WTC11 (cell line): ENCODE results near the gene RSRP1. TPM values are rescaled to one million over a fixed set of nuclear protein-coding genes. Genes with fewer than 3 reads are reported as not detected.

ENCODE experiments used
- ATAC-seq: fragments of 200-7000 bp; cut with Tn5 transposase; 2 replicates; pipeline ENCODE4 v1.10.0; 2021; ENCODE audit warnings: mild to moderate bottlenecking, moderate library complexity
- CTCF ChIA-PET: fragments of 300-600 bp; sonication (Branson Sonifier 250); formaldehyde crosslinking; loops from one replicate; lab custom pipeline; 2021; ENCODE audit warnings: antibody characterized with exemption; lab: Charles Lee
- POLR2A ChIA-PET: fragments of 350-600 bp; sonication (Branson Sonifier 250); formaldehyde crosslinking; loops from one replicate; lab custom pipeline; 2021; ENCODE audit warnings: antibody characterized with exemption; lab: Charles Lee
- DNase-seq: peaks from one replicate; pipeline ENCODE4 v3.0.0; 2021; ENCODE audit warnings: low spot score
- H3K27ac Mint-ChIP-seq: 2 replicates; pipeline ENCODE4 v1.8.0; 2021; ENCODE audit warnings: mixed read lengths
- H3K27me3 Mint-ChIP-seq: 2 replicates; pipeline ENCODE4 v1.8.0; 2021; ENCODE audit warnings: low read depth, mild to moderate bottlenecking, moderate library complexity, mixed read lengths
- H3K36me3 Mint-ChIP-seq: 2 replicates; pipeline ENCODE4 v1.8.0; 2021; ENCODE audit warnings: mixed read lengths
- H3K4me1 Mint-ChIP-seq: 2 replicates; pipeline ENCODE4 v1.8.0; 2022; ENCODE audit warnings: mixed read lengths
- H3K4me3 Mint-ChIP-seq: 2 replicates; pipeline ENCODE4 v1.8.0; 2021; ENCODE audit warnings: mild to moderate bottlenecking, moderate library complexity, mixed read lengths
- H3K9me3 Mint-ChIP-seq: 2 replicates; pipeline ENCODE4 v1.8.0; 2021; ENCODE audit warnings: mixed read lengths
- ATF3 ChIP-seq: sonication (generic); formaldehyde crosslinking; conservative IDR thresholded peaks from 2 replicates; pipeline ENCODE4 v1.8.1; 2022; ENCODE audit warnings: mild to moderate bottlenecking, missing genetic modification reagents
- CBFB ChIP-seq: sonication (generic); formaldehyde crosslinking; IDR thresholded peaks from 2 replicates; pipeline ENCODE4 v1.8.1; 2022; ENCODE audit warnings: mild to moderate bottlenecking, low read depth, missing genetic modification reagents
- ETV6 ChIP-seq: sonication (generic); formaldehyde crosslinking; IDR thresholded peaks from 2 replicates; pipeline ENCODE4 v1.8.1; 2022; ENCODE audit warnings: mild to moderate bottlenecking, missing genetic modification reagents
- FOXK1 ChIP-seq: sonication (generic); formaldehyde crosslinking; IDR thresholded peaks from 2 replicates; pipeline ENCODE4 v1.8.0; 2022; ENCODE audit warnings: mild to moderate bottlenecking, moderate library complexity, missing genetic modification reagents
- FOXP4 ChIP-seq: sonication (generic); formaldehyde crosslinking; IDR thresholded peaks from 2 replicates; pipeline ENCODE4 v1.8.0; 2022; ENCODE audit warnings: mild to moderate bottlenecking, missing genetic modification reagents
- MLX ChIP-seq: sonication (generic); formaldehyde crosslinking; IDR thresholded peaks from 2 replicates; pipeline ENCODE4 v1.8.1; 2023; ENCODE audit warnings: mild to moderate bottlenecking, missing genetic modification reagents, moderate library complexity
- NR3C1 ChIP-seq: sonication (generic); formaldehyde crosslinking; conservative IDR thresholded peaks from 2 replicates; pipeline ENCODE4 v1.8.1; 2023; ENCODE audit warnings: low read depth, mild to moderate bottlenecking, missing genetic modification reagents
- RELA ChIP-seq: sonication (generic); formaldehyde crosslinking; IDR thresholded peaks from 2 replicates; pipeline ENCODE4 v1.8.1; 2022; ENCODE audit warnings: missing genetic modification reagents, mild to moderate bottlenecking, borderline replicate concordance
- TEAD4 ChIP-seq: sonication (generic); formaldehyde crosslinking; IDR thresholded peaks from 2 replicates; pipeline ENCODE4 v1.8.0; 2022; ENCODE audit warnings: mild to moderate bottlenecking, missing genetic modification reagents
- ZBTB21 ChIP-seq: sonication (generic); formaldehyde crosslinking; IDR thresholded peaks from 2 replicates; pipeline ENCODE4 v1.8.1; 2023; ENCODE audit warnings: mild to moderate bottlenecking, missing genetic modification reagents, borderline replicate concordance
- ZNF138 ChIP-seq: sonication (generic); formaldehyde crosslinking; conservative IDR thresholded peaks from 2 replicates; pipeline ENCODE4 v1.8.1; 2022; ENCODE audit warnings: mild to moderate bottlenecking, moderate library complexity, missing genetic modification reagents
- ZNF219 ChIP-seq: sonication (generic); formaldehyde crosslinking; IDR thresholded peaks from 2 replicates; pipeline ENCODE4 v1.8.0; 2023; ENCODE audit warnings: missing genetic modification reagents, mild to moderate bottlenecking, borderline replicate concordance
- ZNF263 ChIP-seq: sonication (generic); formaldehyde crosslinking; IDR thresholded peaks from 2 replicates; pipeline ENCODE4 v1.8.1; 2022; ENCODE audit warnings: low read depth, mild to moderate bottlenecking, moderate library complexity, missing genetic modification reagents
- ZNF423 ChIP-seq: fragments of 250-450 bp; sonication (Bioruptor Pico); IDR thresholded peaks from 2 replicates; pipeline ENCODE4 v2.1.2; 2022; ENCODE audit warnings: mild to moderate bottlenecking, moderate library complexity
- ZNF532 ChIP-seq: fragments of 250-450 bp; sonication (Bioruptor Pico); IDR thresholded peaks from 2 replicates; pipeline ENCODE4 v1.9.0; 2021; ENCODE audit warnings: mild to moderate bottlenecking, borderline replicate concordance
- total RNA-seq: library from RNA; stranded (reverse); gene quantifications from 3 replicates; pipeline ENCODE4 v1.2.3, GENCODE V29; 2021
- TF ChIP-seq, protein P1 (sequence below): sonication (generic); formaldehyde crosslinking; IDR thresholded peaks from 2 replicates; pipeline ENCODE4 v1.8.0; 2022; ENCODE audit warnings: missing genetic modification reagents
- TF ChIP-seq, protein P2 (sequence below): fragments of 250-450 bp; sonication (Bioruptor Pico); IDR thresholded peaks from 2 replicates; pipeline ENCODE4 v1.9.0; 2021; ENCODE audit warnings: mild to moderate bottlenecking
- TF ChIP-seq, protein P3 (sequence below): sonication (generic); formaldehyde crosslinking; IDR thresholded peaks from 2 replicates; pipeline ENCODE4 v1.8.0; 2023; ENCODE audit warnings: missing genetic modification reagents, mild to moderate bottlenecking, borderline replicate concordance

The RSRP1 gene
- total RNA-seq, 1 experiment from 2014 or later, result 78.1 TPM

- TF ChIP-seq, protein P1, sequence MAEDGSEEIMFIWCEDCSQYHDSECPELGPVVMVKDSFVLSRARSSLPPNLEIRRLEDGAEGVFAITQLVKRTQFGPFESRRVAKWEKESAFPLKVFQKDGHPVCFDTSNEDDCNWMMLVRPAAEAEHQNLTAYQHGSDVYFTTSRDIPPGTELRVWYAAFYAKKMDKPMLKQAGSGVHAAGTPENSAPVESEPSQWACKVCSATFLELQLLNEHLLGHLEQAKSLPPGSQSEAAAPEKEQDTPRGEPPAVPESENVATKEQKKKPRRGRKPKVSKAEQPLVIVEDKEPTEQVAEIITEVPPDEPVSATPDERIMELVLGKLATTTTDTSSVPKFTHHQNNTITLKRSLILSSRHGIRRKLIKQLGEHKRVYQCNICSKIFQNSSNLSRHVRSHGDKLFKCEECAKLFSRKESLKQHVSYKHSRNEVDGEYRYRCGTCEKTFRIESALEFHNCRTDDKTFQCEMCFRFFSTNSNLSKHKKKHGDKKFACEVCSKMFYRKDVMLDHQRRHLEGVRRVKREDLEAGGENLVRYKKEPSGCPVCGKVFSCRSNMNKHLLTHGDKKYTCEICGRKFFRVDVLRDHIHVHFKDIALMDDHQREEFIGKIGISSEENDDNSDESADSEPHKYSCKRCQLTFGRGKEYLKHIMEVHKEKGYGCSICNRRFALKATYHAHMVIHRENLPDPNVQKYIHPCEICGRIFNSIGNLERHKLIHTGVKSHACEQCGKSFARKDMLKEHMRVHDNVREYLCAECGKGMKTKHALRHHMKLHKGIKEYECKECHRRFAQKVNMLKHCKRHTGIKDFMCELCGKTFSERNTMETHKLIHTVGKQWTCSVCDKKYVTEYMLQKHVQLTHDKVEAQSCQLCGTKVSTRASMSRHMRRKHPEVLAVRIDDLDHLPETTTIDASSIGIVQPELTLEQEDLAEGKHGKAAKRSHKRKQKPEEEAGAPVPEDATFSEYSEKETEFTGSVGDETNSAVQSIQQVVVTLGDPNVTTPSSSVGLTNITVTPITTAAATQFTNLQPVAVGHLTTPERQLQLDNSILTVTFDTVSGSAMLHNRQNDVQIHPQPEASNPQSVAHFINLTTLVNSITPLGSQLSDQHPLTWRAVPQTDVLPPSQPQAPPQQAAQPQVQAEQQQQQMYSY (CRISPR knock-in tag), result no peak
- TF ChIP-seq ZNF263 (CRISPR knock-in tag) (no peak), ZBTB21 (CRISPR knock-in tag) (no peak)
- TF ChIP-seq, all 79 proteins: peak for 0
Observed at GRCh38 chr1:25217015-25217414, 30.2 kb downstream of the RSRP1 start (continued).

GRCh38 chr1:25216123-25216522, 31.1 kb downstream of the RSRP1 start:
- Mint-ChIP-seq H3K36me3 (peaks cover 3% of the 10 kb centered on the region; the same call in 1 of the 2 replicates), H3K9me3 (no peaks in the 10 kb centered on the region), H3K27me3 (no peaks in the 10 kb centered on the region; the same call in 1 of the 2 replicates), H3K4me3 (no peak overlapping the region), H3K27ac (no peak overlapping the region), H3K4me1 (no peaks in the 10 kb centered on the region; the same call in 1 of the 2 replicates)
- ATAC-seq (no peak), DNase-seq (no peak)
- TF ChIP-seq NR3C1, result no peak
- no peak for TF ChIP-seq MLX (CRISPR knock-in tag)
- TF ChIP-seq, protein P2, sequence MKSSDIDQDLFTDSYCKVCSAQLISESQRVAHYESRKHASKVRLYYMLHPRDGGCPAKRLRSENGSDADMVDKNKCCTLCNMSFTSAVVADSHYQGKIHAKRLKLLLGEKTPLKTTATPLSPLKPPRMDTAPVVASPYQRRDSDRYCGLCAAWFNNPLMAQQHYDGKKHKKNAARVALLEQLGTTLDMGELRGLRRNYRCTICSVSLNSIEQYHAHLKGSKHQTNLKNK (CRISPR knock-in tag), result no peak
- TF ChIP-seq ZNF423 (CRISPR knock-in tag), result no peak
- TF ChIP-seq ZBTB21 (CRISPR knock-in tag), result no peak
- no peak for TF ChIP-seq TEAD4 (CRISPR knock-in tag)
- no peak for TF ChIP-seq ETV6 (CRISPR knock-in tag)
- TF ChIP-seq ZNF532 (CRISPR knock-in tag), result no peak
- no peak for TF ChIP-seq ATF3
- no peak for TF ChIP-seq ZNF219 (CRISPR knock-in tag)
- TF ChIP-seq, protein P3, sequence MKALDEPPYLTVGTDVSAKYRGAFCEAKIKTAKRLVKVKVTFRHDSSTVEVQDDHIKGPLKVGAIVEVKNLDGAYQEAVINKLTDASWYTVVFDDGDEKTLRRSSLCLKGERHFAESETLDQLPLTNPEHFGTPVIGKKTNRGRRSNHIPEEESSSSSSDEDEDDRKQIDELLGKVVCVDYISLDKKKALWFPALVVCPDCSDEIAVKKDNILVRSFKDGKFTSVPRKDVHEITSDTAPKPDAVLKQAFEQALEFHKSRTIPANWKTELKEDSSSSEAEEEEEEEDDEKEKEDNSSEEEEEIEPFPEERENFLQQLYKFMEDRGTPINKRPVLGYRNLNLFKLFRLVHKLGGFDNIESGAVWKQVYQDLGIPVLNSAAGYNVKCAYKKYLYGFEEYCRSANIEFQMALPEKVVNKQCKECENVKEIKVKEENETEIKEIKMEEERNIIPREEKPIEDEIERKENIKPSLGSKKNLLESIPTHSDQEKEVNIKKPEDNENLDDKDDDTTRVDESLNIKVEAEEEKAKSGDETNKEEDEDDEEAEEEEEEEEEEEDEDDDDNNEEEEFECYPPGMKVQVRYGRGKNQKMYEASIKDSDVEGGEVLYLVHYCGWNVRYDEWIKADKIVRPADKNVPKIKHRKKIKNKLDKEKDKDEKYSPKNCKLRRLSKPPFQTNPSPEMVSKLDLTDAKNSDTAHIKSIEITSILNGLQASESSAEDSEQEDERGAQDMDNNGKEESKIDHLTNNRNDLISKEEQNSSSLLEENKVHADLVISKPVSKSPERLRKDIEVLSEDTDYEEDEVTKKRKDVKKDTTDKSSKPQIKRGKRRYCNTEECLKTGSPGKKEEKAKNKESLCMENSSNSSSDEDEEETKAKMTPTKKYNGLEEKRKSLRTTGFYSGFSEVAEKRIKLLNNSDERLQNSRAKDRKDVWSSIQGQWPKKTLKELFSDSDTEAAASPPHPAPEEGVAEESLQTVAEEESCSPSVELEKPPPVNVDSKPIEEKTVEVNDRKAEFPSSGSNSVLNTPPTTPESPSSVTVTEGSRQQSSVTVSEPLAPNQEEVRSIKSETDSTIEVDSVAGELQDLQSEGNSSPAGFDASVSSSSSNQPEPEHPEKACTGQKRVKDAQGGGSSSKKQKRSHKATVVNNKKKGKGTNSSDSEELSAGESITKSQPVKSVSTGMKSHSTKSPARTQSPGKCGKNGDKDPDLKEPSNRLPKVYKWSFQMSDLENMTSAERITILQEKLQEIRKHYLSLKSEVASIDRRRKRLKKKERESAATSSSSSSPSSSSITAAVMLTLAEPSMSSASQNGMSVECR (CRISPR knock-in tag), result no peak
- no peak for TF ChIP-seq FOXP4 (CRISPR knock-in tag)
- TF ChIP-seq CBFB (CRISPR knock-in tag), result no peak
- TF ChIP-seq RELA, result no peak
- TF ChIP-seq ZNF138, result no peak
- no peak for TF ChIP-seq FOXK1 (CRISPR knock-in tag)
- ChIA-PET POLR2A (interaction anchor here (0.5 kb wide), 1 partner anchor 289 kb away, joined by 4 read pairs; no protein-coding TSS in a partner anchor), CTCF (no interaction called here)
